Fibroblast of skin of left quadriceps (primary cell): ENCODE results near the gene UBE2Q1.

Source experiments
- DNase-seq, 2 experiments: peaks; one replicate each; pipeline ENCODE4 v3.0.0-alpha.2; 2013; ENCODE audit warnings: low read depth in 2 of 2

Gene UBE2Q1

DNA sequence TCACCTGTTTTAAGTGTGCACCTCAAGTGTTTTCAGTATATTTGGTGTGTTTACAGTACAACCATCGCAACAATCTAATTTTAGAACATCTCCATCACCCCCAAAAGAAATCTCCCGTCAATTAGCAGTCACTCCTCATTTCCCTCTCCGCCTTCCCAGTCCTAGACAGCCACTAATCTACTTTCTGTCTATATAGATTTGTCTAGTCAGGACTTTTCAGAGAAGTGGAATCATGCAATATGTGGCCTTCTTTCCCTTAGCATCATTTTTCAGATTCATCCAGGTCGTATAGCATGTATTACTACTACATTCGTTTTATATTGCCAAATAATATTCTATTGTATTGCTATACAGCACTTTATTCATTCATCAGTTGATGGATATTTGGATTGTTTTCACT is 54.6 kb downstream of the UBE2Q1 start:
- no peak for DNase-seq

- DNase-seq = no peak
These were observed 55.7 kb downstream of the UBE2Q1 start for GRCh38 chr1:154502744-154503115.

GRCh38 chr1:154502066-154502743 is 56.3 kb downstream of the UBE2Q1 start, which contains the start of the genes SHE and TDRD10:
Gene SHE (minus strand): TSS chr1:154502412. CDS start chr1:154502026, 386 bp downstream.
Gene TDRD10 (plus strand): TSS chr1:154502219. CDS start chr1:154506904, 4,685 bp downstream.
- DNase-seq = no peak

DNA sequence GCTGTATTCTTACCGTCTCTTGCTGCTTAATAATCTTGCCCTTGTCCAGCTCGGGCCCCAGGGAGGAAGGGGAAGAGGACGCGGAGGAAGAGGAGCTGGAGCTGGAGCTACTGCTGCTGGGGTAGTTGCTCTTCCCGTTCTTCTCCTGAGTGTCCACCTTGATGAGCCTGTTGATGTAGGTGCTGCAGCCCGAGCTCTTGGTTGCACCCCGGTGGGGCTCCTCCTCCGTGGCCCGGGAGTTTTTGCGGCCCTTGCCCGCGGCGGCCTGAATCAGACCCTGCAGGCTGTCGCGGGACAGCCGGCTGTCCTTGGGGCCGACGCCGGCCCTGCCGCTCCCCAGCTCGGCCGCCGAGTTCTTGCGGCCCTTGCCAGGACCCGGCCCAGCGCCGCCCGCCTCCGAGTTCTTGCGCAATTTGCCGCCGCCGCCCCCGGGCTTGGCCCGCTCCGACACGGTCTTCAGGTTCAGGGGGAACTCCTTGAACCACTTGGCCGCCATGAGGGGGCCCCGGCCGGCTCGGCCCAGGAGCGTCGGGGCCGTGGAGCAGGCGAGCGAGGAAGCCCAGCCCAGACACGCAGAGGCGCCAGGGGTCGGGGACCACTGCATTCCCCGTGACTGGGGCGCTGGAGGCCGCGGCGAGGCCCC is 56.9 kb downstream of the UBE2Q1 start:
- no peak for DNase-seq

DNA sequence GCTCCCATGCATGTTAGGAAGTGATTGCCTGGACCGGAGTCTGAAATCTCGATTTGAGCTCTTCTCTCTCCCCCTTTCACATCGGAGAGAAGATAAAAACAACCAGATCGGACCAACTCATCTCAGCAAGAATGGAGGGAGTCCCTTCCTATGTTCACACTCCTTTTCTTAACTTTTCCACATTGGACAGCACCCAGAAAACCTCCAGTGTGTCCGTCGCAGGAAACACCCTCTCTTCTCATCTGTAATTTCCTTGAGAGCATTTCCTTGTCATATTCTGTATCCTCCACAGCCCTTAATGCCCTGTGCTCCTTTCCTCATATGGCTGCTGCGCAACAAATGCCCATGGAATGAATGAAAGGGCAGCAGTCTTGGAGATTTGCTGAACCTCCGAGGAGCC is 57.9 kb downstream of the UBE2Q1 start:
- no peak for DNase-seq

- no peak for DNase-seq
These were observed 59.0 kb downstream of the UBE2Q1 start for GRCh38 chr1:154499446-154499845.
